Parathyroid adenoma (tissue), 2 donors: ENCODE measurements around the gene CAMSAP1.
A peak's percentile ranks its signal among the peaks of the same experiment; 100 is the strongest.
"Not testable (repeated sequence)": the region's sequence is repeated elsewhere in the genome, so short reads cannot be mapped to it uniquely, and the experiment has no call there.

Source experiments
- H2AFZ ChIP-seq: fragments of 300-600 bp; sonication (generic); one replicate; pipeline ENCODE4 v1.7.0; 2017; ENCODE audit warnings: antibody characterized with exemption, mild to moderate bottlenecking
- H3K27ac ChIP-seq: fragments of 300-600 bp; sonication (generic); one replicate; pipeline ENCODE4 v1.7.0; 2017
- H3K27me3 ChIP-seq: fragments of 300-600 bp; sonication (generic); one replicate; pipeline ENCODE4 v1.7.0; 2017; ENCODE audit warnings: low read length; ENCODE audit not compliant: control insufficient read depth, insufficient read depth
- H3K36me3 ChIP-seq: fragments of 300-600 bp; sonication (generic); one replicate; pipeline ENCODE4 v1.7.0; 2017; ENCODE audit warnings: low read length; ENCODE audit not compliant: control insufficient read depth, insufficient read depth
- H3K4me1 ChIP-seq: fragments of 300-600 bp; sonication (generic); one replicate; pipeline ENCODE4 v1.7.0; 2017; ENCODE audit warnings: control low read depth
- H3K4me2 ChIP-seq: fragments of 300-600 bp; sonication (generic); one replicate; pipeline ENCODE4 v1.7.0; 2017; ENCODE audit warnings: low read length
- H3K4me3 ChIP-seq: fragments of 300-600 bp; sonication (generic); one replicate; pipeline ENCODE4 v1.7.0; 2017; ENCODE audit warnings: low read depth, low read length
- H3K79me2 ChIP-seq: fragments of 300-600 bp; sonication (generic); one replicate; pipeline ENCODE4 v1.7.0; 2017; ENCODE audit warnings: control low read depth
- H3K9ac ChIP-seq: fragments of 300-600 bp; sonication (generic); one replicate; pipeline ENCODE4 v1.7.0; 2017; ENCODE audit warnings: mild to moderate bottlenecking
- H3K9me3 ChIP-seq: fragments of 300-600 bp; sonication (generic); one replicate; pipeline ENCODE4 v1.7.0; 2017; ENCODE audit warnings: low read length; ENCODE audit not compliant: control insufficient read depth
- CTCF ChIP-seq: fragments of 300-600 bp; sonication (generic); IDR thresholded peaks from one replicate; pipeline ENCODE4 v1.7.0; 2017; ENCODE audit warnings: antibody characterized with exemption, mild to moderate bottlenecking
- donor health status: primary hyperparathyroidism.

The CAMSAP1 gene

GRCh38 chr9:135948968-135949367, 41.6 kb upstream of the CAMSAP1 start:
- peaks cover 13% of the 10 kb centered on the region for H3K4me1 ChIP-seq
- H3K36me3 ChIP-seq = no peaks in the 10 kb centered on the region
- H3K9ac ChIP-seq = no peak overlapping the region
- peaks cover 3% of the 10 kb centered on the region for H3K79me2 ChIP-seq
- no peaks in the 10 kb centered on the region for H3K27me3 ChIP-seq
- TF ChIP-seq CTCF = no peak
- H3K4me3 ChIP-seq = no peak overlapping the region
- no peaks in the 10 kb centered on the region for H3K9me3 ChIP-seq
- H3K27ac ChIP-seq = peak overlapping the region; percentile 15
- H3K4me2 ChIP-seq = no peak overlapping the region
- H2AFZ ChIP-seq = no peak overlapping the region

- no peak overlapping the region for H3K4me2 ChIP-seq
- no peaks in the 10 kb centered on the region for H3K9me3 ChIP-seq
- H3K9ac ChIP-seq = no peak overlapping the region
- H3K36me3 ChIP-seq = no peaks in the 10 kb centered on the region
- TF ChIP-seq CTCF = no peak
- H3K79me2 ChIP-seq = peaks cover 4% of the 10 kb centered on the region
- H3K27me3 ChIP-seq = no peaks in the 10 kb centered on the region
- no peak overlapping the region for H3K4me3 ChIP-seq
- H3K27ac ChIP-seq = peak overlapping the region; percentile 15
- no peak overlapping the region for H2AFZ ChIP-seq
- H3K4me1 ChIP-seq = peaks cover 13% of the 10 kb centered on the region
Measured at GRCh38 chr9:135948446-135948845, 41.1 kb upstream of the CAMSAP1 start.

DNA sequence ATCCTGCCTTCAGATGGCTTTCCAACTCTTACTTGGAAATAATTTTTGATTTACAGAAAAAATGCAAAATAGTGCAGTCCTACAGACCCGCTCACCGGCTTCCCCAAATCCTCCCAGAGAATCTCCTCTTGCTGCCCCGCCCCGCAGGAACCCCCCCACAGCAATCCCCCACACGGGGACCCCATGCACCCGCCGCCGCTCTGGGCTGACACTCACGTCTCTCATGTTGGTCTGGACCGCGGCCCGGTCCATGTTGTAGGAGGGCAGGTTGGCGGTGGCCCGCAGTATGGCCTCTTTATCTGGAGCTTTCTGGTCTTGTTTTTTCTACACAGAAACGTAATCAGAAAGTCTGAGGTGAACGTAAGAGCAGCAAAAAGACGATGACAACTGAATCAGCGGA, 40.2 kb upstream of the CAMSAP1 start:
- Histone ChIP-seq H3K27ac (no peak overlapping the region), H3K4me2 (no peak overlapping the region), H3K9me3 (no peaks in the 10 kb centered on the region), H3K9ac (no peak overlapping the region), H3K36me3 (no peaks in the 10 kb centered on the region), H3K4me1 (peaks cover 9% of the 10 kb centered on the region), H3K27me3 (no peaks in the 10 kb centered on the region), H3K79me2 (peaks cover 4% of the 10 kb centered on the region), H2AFZ (no peak overlapping the region), H3K4me3 (no peak overlapping the region)
- no peak for TF ChIP-seq CTCF

GRCh38 chr9:135947105-135947504, 39.8 kb upstream of the CAMSAP1 start:
- not testable (repeated sequence) for H3K4me1 ChIP-seq, H3K9me3 ChIP-seq, H3K4me3 ChIP-seq, H3K79me2 ChIP-seq, H3K27ac ChIP-seq, H3K36me3 ChIP-seq, H2AFZ ChIP-seq, H3K4me2 ChIP-seq, H3K27me3 ChIP-seq, H3K9ac ChIP-seq

DNA sequence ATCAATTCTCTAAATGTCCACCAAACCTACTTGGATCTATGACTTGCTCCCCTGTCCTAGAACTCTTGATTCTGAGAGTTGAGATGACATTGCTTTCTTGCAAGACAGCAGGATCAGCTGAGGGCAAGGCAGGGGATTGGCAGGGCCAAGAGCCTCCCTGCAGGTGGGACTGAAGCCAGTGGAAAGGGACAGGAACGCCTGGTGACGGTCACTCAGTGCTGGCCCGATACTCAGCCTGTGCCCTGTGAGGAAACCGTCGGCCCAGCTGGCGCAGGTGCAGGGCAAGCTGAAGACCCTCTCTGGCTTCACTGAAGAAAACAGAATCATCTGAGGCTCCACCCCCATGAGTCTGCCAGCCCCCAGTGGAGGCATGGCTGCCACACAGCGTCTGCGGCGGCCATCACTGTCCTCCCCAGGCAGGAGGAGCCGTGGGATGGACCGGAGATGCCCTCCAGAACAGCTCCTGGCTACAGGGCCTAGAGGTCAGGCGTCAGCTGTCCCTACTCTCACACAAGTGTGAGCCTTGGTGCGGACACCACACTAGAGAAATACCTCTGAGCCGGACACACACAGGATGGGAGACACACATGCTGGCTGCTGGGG, 39.1 kb upstream of the CAMSAP1 start:
- H3K79me2 ChIP-seq = peaks cover 4% of the 10 kb centered on the region
- H2AFZ ChIP-seq = no peak overlapping the region
- no peaks in the 10 kb centered on the region for H3K36me3 ChIP-seq
- H3K4me1 ChIP-seq = peaks cover 4% of the 10 kb centered on the region
- H3K9ac ChIP-seq = no peak overlapping the region
- no peak overlapping the region for H3K27ac ChIP-seq
- H3K4me3 ChIP-seq = no peak overlapping the region
- H3K4me2 ChIP-seq = no peak overlapping the region
- no peaks in the 10 kb centered on the region for H3K27me3 ChIP-seq
- H3K9me3 ChIP-seq = no peaks in the 10 kb centered on the region
- TF ChIP-seq CTCF = no peak
